Measurements from ENCODE around the gene RIF1.

RIF1 gene

GRCh38 chr2:151363709-151364108 lies 46.0 kb upstream of the RIF1 start:
- peaks cover 3% of the 10 kb centered on the region; the same call in 1 of the 2 replicates for H3K27me3 ChIP-seq (ENCODE audit: control insufficient read depth, low read length)
- TF ChIP-seq EZH2phosphoT487 (IDR thresholded peaks at IDR 0.05; ENCODE audit: borderline replicate concordance, low read length) = no peak
- TF ChIP-seq, protein P1, sequence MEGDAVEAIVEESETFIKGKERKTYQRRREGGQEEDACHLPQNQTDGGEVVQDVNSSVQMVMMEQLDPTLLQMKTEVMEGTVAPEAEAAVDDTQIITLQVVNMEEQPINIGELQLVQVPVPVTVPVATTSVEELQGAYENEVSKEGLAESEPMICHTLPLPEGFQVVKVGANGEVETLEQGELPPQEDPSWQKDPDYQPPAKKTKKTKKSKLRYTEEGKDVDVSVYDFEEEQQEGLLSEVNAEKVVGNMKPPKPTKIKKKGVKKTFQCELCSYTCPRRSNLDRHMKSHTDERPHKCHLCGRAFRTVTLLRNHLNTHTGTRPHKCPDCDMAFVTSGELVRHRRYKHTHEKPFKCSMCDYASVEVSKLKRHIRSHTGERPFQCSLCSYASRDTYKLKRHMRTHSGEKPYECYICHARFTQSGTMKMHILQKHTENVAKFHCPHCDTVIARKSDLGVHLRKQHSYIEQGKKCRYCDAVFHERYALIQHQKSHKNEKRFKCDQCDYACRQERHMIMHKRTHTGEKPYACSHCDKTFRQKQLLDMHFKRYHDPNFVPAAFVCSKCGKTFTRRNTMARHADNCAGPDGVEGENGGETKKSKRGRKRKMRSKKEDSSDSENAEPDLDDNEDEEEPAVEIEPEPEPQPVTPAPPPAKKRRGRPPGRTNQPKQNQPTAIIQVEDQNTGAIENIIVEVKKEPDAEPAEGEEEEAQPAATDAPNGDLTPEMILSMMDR (IDR thresholded peaks at IDR 0.05; ENCODE audit: low read depth, low read length, poor library complexity, severe bottlenecking) = no peak
- no peaks in the 10 kb centered on the region for H4K20me1 ChIP-seq (ENCODE audit: control insufficient read depth, insufficient read depth, low read depth, low read length)
- H3K9me3 ChIP-seq (ENCODE audit: control insufficient read depth, insufficient read depth, low read length) = no peaks in the 10 kb centered on the region
- no peaks in the 10 kb centered on the region for H3K9me2 ChIP-seq (replicated peaks; ENCODE audit: control insufficient read depth, low read length)
- no peak overlapping the region for H3K4me3 ChIP-seq (ENCODE audit: low read length)
- H3K4me2 ChIP-seq (ENCODE audit: low read length) = no peak overlapping the region
- H3K79me2 ChIP-seq (ENCODE audit: control insufficient read depth, low read length) = no peaks in the 10 kb centered on the region
- H3K4me1 ChIP-seq (ENCODE audit: control insufficient read depth, low read length) = no peaks in the 10 kb centered on the region
- no peak overlapping the region for H3K27ac ChIP-seq (ENCODE audit: low read depth, low read length)
- H3F3A ChIP-seq (ENCODE audit: control insufficient read depth, insufficient read depth) = no peaks in the 10 kb centered on the region
- H3K36me3 ChIP-seq (ENCODE audit: control insufficient read depth, low read length) = no peaks in the 10 kb centered on the region

- Histone ChIP-seq H4K20me1 (ENCODE audit: control insufficient read depth, insufficient read depth, low read depth, low read length) (no peaks in the 10 kb centered on the region), H3K4me1 (ENCODE audit: control insufficient read depth, low read length) (no peaks in the 10 kb centered on the region), H3K4me2 (ENCODE audit: low read length) (no peak overlapping the region), H3K79me2 (ENCODE audit: control insufficient read depth, low read length) (no peaks in the 10 kb centered on the region), H3K9me3 (ENCODE audit: control insufficient read depth, insufficient read depth, low read length) (no peaks in the 10 kb centered on the region), H3K27me3 (ENCODE audit: control insufficient read depth, low read length) (0 out of 2 replicates have a peak, but pooled peaks cover 3% of the 10 kb centered on the region), H3K4me3 (ENCODE audit: low read length) (no peak overlapping the region), H3K9me2 (replicated peaks; ENCODE audit: control insufficient read depth, low read length) (no peaks in the 10 kb centered on the region), H3F3A (ENCODE audit: control insufficient read depth, insufficient read depth) (no peaks in the 10 kb centered on the region), H3K36me3 (ENCODE audit: control insufficient read depth, low read length) (no peaks in the 10 kb centered on the region), H3K27ac (ENCODE audit: low read depth, low read length) (no peak overlapping the region)
- TF ChIP-seq EZH2phosphoT487 (IDR thresholded peaks at IDR 0.05; ENCODE audit: borderline replicate concordance, low read length) = no peak
- TF ChIP-seq, protein P1 (IDR thresholded peaks at IDR 0.05; ENCODE audit: low read depth, low read length, poor library complexity, severe bottlenecking) = no peak
Observed at GRCh38 chr2:151367571-151367970, 42.1 kb upstream of the RIF1 start.

- TF ChIP-seq, protein P1 (IDR thresholded peaks at IDR 0.05; ENCODE audit: low read depth, low read length, poor library complexity, severe bottlenecking) = no peak
- no peak for TF ChIP-seq EZH2phosphoT487 (IDR thresholded peaks at IDR 0.05; ENCODE audit: borderline replicate concordance, low read length)
- H3K9me2 ChIP-seq (replicated peaks; ENCODE audit: control insufficient read depth, low read length) = no peaks in the 10 kb centered on the region
- H4K20me1 ChIP-seq (ENCODE audit: control insufficient read depth, insufficient read depth, low read depth, low read length) = no peaks in the 10 kb centered on the region
- no peaks in the 10 kb centered on the region for H3K79me2 ChIP-seq (ENCODE audit: control insufficient read depth, low read length)
- no peaks in the 10 kb centered on the region for H3K9me3 ChIP-seq (ENCODE audit: control insufficient read depth, insufficient read depth, low read length)
- H3K27ac ChIP-seq (ENCODE audit: low read depth, low read length) = no peak overlapping the region
- no peaks in the 10 kb centered on the region for H3F3A ChIP-seq (ENCODE audit: control insufficient read depth, insufficient read depth)
- H3K4me1 ChIP-seq (ENCODE audit: control insufficient read depth, low read length) = no peaks in the 10 kb centered on the region
- H3K36me3 ChIP-seq (ENCODE audit: control insufficient read depth, low read length) = no peaks in the 10 kb centered on the region
- no peak overlapping the region for H3K4me2 ChIP-seq (ENCODE audit: low read length)
- H3K27me3 ChIP-seq (ENCODE audit: control insufficient read depth, low read length) = no peaks in the 10 kb centered on the region
- H3K4me3 ChIP-seq (ENCODE audit: low read length) = no peak overlapping the region
Observed at GRCh38 chr2:151374436-151374835, 35.3 kb upstream of the RIF1 start.
